Hindlimb muscle (tissue), 1 donor: ENCODE results near the gene PCDHGA12. TPM values are rescaled to one million over a fixed set of nuclear protein-coding genes. Genes with fewer than 3 reads are reported as not detected.
"Not testable (repeated sequence)": the region's sequence is repeated elsewhere in the genome, so short reads cannot be mapped to it uniquely, and the experiment has no call there.

Experiments used
- DNase-seq: peaks from one replicate; pipeline ENCODE4 v3.0.0-alpha.2; 2013
- polyA plus RNA-seq: library from polyadenylated mRNA; unstranded; fragments of 120-200 nt; gene quantifications from one replicate; pipeline ENCODE4 v1.2.1, GENCODE V29; 2013; ENCODE audit not compliant: insufficient read length

Gene PCDHGA12
- 2.4 TPM for polyA plus RNA-seq

DNA sequence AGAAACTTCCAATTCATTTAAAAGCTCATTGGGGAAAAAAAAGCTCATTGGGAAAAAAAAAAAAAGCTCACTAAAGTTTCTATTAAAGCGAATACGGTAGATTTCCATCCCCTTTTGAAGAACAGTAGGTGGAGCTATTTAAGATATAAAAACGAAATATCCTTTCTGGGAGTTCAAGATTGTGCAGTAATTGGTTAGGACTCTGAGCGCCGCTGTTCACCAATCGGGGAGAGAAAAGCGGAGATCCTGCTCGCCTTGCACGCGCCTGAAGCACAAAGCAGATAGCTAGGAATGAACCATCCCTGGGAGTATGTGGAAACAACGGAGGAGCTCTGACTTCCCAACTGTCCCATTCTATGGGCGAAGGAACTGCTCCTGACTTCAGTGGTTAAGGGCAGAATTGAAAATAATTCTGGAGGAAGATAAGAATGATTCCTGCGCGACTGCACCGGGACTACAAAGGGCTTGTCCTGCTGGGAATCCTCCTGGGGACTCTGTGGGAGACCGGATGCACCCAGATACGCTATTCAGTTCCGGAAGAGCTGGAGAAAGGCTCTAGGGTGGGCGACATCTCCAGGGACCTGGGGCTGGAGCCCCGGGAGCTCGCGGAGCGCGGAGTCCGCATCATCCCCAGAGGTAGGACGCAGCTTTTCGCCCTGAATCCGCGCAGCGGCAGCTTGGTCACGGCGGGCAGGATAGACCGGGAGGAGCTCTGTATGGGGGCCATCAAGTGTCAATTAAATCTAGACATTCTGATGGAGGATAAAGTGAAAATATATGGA lies at the start of gene PCDHGA12:
PCDHGA12 (plus strand) TSS at position 176 of the 782 bp plus-strand sequence; CDS start at position 429, 253 bp downstream.
- peak; percentile 15 for DNase-seq

DNA sequence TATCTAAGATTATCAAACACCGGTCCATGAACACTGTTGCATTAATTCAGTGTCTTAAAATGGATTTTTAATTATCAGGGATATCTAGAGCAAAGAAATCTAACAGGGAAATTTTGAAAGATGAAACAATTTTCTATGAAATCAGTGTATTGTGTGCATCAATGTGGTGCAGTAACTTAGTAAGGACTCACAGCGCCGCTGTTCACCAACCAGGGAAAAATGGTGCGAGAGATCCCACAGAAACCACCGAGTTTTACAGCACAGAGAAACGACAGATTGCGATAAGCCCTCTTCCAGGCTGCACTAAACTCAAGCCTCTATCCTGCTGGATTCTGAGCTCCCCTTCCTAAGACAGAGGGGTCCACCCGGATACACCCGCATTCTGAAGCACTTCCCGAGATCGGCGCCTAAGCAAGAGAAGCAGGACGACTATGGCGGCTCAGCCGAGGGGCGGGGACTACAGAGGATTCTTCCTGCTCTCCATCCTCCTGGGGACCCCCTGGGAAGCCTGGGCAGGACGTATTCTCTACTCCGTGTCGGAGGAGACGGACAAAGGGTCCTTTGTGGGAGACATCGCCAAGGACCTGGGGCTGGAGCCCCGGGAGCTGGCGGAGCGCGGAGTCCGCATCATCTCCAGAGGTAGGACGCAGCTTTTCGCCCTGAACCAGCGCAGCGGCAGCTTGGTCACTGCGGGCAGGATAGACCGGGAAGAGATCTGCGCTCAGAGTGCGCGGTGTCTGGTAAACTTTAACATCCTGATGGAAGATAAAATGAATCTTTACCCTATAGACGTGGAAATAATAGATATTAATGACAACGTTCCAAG lies 47.6 kb upstream of the PCDHGA12 start, which contains the start of gene PCDHGA7:
PCDHGA7 (plus strand) TSS at position 274 of the 826 bp plus-strand sequence; CDS start at position 432, 158 bp downstream.
- DNase-seq = no peak

DNA sequence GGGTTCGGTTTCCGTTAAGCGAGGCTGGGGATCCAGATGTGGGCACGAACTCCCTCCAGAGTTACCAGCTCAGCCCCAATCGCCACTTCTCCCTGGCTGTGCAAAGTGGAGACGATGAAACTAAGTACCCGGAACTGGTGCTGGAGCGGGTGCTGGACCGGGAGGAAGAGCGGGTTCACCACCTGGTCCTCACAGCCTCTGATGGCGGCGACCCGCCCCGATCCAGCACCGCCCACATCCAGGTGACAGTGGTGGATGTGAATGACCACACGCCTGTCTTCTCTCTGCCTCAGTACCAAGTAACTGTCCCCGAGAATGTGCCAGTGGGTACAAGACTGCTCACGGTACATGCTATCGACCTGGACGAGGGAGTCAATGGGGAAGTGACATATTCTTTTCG lies 47.0 kb upstream of the PCDHGA12 start:
- DNase-seq = no peak

DNA sequence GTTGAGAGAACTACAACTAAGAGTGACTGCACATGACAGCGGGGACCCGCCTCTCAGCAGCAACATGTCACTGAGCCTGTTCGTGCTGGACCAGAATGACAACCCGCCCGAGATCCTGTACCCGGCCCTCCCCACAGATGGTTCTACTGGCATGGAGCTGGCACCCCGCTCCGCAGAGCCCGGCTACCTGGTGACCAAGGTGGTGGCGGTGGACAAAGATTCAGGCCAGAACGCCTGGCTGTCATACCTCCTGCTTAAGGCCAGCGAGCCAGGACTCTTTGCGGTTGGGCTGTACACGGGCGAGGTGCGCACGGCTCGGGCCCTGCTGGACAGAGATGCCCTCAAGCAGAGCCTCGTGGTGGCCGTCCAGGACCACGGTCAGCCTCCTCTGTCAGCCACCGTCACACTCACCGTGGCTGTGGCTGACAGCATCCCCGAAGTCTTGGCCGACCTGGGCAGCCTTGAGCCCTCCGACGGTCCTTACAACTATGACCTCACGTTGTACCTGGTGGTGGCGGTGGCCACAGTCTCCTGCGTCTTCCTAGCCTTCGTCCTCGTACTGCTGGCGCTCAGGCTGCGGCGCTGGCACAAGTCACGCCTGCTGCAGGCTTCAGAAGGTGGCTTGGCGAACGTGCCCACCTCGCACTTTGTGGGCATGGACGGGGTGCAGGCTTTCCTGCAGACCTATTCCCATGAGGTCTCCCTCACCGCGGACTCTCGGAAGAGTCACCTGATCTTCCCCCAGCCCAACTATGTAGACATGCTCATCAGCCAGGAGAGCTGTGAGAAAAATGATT lies 45.6 kb upstream of the PCDHGA12 start:
- DNase-seq = no peak

DNA sequence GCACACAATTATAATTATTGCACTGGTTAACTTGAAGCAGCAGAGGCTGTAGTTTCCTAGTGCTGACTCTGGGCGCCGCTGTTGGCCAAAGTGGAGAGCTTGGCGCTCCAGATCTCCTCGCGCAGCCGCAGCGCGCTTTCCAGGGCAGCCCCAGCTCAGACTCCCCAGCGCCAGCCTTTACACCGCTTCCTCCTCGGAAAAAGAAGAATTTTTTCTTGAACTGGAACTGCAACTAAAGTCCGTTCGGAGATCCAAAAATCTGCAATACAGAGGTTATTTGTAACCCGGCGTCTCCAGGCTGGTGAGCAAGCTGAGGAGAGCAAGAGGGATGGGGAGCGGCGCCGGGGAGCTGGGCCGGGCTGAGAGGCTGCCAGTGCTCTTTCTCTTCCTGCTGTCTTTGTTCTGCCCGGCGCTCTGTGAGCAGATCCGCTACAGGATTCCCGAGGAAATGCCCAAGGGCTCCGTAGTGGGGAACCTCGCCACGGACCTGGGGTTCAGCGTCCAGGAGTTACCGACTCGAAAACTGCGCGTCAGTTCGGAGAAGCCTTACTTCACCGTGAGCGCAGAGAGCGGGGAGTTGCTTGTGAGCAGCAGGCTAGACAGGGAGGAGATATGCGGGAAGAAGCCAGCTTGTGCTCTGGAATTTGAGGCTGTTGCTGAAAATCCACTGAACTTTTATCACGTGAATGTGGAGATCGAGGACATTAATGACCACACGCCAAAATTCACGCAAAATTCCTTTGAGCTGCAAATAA lies 42.6 kb upstream of the PCDHGA12 start, which contains the start of gene PCDHGB4:
PCDHGB4 (plus strand) TSS at position 142 of the 755 bp plus-strand sequence; CDS start at position 329, 187 bp downstream.
- DNase-seq = not testable (repeated sequence)

DNA sequence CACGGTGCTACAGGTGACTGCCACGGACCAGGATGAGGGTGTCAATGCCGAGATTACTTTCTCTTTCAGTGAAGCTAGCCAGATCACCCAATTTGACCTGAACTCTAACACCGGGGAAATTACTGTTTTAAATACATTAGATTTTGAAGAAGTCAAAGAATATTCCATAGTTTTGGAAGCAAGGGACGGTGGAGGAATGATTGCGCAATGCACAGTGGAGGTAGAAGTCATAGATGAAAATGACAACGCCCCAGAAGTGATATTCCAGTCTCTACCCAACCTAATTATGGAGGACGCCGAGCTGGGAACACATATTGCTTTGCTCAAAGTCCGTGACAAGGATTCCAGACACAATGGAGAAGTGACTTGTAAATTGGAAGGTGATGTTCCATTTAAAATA lies 41.6 kb upstream of the PCDHGA12 start:
- no peak for DNase-seq

DNA sequence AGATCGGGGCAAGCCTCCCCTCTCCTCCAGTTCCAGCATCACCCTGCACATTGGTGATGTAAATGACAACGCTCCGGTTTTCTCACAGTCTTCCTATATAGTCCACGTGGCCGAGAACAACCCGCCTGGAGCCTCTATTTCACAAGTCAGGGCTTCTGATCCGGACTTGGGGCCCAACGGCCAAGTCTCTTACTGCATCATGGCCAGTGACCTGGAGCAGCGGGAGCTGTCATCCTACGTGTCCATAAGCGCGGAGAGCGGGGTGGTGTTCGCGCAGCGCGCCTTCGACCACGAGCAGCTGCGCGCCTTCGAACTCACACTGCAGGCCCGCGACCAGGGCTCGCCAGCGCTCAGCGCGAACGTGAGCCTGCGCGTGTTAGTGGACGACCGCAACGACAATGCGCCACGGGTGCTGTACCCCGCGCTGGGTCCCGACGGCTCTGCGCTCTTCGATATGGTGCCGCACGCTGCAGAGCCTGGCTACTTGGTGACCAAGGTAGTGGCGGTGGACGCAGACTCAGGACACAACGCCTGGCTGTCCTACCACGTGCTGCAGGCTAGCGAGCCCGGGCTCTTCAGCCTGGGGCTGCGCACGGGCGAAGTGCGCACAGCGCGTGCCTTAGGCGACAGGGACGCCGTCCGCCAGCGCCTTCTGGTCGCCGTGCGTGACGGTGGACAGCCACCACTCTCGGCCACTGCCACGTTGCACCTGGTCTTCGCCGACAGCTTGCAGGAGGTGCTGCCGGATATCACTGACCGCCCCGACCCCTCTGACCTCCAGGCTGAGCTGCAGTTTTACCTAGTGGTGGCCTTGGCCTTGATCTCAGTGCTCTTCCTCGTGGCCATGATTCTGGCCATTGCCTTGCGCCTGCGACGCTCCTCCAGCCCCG lies 40.9 kb upstream of the PCDHGA12 start:
- no peak for DNase-seq

DNA sequence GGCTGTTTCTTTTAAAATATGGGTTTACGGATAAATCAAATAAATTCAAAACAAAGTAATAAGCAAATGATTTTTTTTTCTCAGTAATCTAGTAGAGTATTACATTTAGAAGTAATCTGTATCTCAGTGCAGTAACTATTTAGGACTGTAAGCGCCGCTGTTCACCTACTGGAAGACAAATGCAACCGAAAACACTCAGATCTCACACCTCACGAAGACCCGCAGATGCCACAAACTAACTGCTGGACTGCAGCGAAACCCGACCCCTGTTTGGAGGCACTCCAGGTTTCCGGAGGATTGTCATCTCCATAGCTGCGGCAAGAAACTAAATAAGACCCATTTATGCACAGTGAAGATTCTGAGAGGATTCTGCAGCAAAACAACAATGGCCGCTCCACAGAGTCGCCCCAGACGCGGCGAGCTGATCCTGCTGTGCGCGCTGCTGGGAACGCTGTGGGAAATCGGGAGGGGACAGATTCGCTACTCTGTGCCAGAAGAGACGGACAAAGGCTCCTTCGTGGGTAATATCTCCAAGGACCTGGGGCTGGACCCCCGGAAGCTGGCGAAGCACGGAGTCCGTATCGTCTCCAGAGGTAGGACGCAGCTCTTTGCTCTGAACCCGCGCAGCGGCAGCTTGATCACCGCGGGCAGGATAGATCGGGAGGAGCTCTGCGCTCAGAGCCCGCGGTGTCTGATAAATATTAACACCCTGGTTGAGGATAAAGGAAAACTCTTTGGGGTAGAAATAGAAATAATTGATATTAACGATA lies 37.7 kb upstream of the PCDHGA12 start, which contains the start of gene PCDHGA8:
PCDHGA8 (plus strand) TSS at position 205 of the 770 bp plus-strand sequence; CDS start at position 386, 181 bp downstream.
- DNase-seq = no peak

DNA sequence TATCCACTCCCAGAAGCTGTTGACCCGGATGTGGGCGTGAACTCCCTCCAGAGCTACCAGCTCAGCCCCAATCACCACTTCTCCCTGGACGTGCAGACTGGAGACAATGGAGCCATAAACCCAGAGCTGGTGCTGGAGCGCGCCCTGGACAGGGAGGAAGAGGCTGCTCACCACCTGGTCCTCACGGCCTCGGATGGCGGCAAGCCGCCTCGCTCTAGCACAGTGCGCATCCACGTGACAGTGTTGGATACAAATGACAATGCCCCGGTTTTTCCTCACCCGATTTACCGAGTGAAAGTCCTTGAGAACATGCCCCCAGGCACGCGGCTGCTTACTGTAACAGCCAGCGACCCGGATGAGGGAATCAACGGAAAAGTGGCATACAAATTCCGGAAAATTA lies 37.0 kb upstream of the PCDHGA12 start:
- no peak for DNase-seq

DNA sequence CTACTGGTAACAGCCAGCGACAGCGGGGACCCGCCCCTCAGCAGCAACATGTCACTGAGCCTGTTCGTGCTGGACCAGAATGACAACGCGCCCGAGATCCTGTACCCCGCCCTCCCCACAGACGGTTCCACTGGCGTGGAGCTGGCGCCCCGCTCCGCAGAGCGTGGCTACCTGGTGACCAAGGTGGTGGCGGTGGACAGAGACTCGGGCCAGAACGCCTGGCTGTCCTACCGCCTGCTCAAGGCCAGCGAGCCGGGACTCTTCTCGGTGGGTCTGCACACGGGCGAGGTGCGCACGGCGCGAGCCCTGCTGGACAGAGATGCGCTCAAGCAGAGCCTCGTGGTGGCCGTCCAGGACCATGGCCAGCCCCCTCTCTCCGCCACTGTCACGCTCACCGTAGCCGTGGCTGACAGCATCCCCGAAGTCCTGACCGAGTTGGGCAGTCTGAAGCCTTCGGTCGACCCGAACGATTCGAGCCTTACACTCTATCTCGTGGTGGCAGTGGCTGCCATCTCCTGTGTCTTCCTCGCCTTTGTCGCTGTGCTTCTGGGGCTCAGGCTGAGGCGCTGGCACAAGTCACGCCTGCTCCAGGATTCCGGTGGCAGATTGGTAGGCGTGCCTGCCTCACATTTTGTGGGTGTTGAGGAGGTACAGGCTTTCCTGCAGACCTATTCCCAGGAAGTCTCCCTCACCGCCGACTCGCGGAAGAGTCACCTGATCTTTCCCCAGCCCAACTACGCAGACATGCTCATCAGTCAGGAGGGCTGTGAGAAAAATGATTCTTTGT lies 35.7 kb upstream of the PCDHGA12 start:
- not testable (repeated sequence) for DNase-seq

DNA sequence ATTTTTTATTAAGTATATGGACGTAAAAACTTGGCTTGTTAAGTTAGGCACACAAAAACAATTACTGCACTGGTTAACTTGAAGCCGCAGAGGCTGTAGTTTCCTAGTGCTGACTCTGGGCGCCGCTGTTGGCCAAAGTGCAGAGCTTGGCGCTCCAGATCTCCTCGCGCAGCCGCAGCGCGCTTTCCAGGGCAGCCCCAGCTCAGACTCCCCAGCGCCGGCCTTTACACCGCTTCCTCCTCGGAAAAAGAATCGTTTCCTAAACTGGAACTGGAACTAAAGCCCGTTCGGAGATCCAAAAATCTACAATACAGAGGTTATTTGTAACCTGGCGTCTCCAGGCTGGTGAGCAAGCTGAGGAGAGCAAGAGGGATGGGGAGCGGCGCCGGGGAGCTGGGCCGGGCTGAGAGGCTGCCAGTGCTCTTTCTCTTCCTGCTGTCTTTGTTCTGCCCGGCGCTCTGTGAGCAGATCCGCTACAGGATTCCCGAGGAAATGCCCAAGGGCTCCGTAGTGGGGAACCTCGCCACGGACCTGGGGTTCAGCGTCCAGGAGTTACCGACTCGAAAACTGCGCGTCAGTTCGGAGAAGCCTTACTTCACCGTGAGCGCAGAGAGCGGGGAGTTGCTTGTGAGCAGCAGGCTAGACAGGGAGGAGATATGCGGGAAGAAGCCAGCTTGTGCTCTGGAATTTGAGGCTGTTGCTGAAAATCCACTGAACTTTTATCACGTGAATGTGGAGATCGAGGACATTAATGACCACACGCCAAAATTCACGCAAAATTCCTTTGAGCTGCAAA lies 32.4 kb upstream of the PCDHGA12 start, which contains the start of gene PCDHGB5:
PCDHGB5 (plus strand) TSS at position 192 of the 796 bp plus-strand sequence; CDS start at position 373, 181 bp downstream.
- DNase-seq = not testable (repeated sequence)

DNA sequence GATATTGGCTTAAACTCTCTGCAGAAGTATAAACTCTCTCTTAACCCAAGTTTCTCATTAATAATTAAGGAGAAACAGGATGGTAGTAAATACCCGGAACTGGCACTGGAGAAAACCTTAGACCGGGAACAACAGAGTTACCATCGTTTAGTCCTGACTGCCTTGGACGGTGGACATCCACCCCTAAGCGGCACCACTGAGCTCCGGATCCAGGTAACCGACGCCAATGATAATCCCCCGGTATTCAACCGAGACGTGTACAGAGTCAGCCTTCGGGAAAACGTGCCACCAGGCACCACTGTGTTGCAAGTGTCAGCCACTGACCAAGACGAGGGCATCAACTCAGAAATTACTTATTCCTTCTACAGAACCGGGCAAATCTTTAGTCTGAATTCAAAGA lies 31.7 kb upstream of the PCDHGA12 start:
- DNase-seq = no peak

DNA sequence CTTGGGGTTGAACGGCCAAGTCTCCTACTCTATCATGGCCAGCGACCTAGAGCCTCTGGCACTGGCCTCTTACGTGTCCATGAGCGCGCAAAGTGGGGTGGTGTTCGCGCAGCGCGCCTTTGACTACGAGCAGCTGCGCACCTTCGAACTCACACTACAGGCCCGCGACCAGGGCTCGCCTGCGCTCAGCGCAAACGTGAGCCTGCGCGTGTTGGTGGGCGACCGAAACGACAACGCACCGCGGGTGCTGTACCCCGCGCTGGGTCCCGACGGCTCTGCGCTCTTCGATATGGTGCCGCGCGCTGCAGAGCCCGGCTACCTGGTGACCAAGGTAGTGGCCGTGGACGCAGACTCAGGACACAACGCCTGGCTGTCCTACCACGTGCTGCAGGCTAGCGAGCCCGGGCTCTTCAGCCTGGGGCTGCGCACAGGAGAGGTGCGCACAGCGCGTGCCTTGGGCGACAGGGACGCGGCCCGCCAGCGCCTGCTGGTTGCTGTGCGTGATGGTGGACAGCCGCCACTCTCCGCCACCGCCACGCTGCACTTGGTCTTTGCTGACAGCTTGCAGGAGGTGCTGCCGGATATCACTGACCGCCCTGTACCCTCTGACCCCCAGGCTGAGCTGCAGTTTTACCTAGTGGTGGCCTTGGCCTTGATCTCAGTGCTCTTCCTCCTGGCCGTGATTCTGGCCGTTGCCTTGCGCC lies 30.6 kb upstream of the PCDHGA12 start:
- DNase-seq = no peak

DNA sequence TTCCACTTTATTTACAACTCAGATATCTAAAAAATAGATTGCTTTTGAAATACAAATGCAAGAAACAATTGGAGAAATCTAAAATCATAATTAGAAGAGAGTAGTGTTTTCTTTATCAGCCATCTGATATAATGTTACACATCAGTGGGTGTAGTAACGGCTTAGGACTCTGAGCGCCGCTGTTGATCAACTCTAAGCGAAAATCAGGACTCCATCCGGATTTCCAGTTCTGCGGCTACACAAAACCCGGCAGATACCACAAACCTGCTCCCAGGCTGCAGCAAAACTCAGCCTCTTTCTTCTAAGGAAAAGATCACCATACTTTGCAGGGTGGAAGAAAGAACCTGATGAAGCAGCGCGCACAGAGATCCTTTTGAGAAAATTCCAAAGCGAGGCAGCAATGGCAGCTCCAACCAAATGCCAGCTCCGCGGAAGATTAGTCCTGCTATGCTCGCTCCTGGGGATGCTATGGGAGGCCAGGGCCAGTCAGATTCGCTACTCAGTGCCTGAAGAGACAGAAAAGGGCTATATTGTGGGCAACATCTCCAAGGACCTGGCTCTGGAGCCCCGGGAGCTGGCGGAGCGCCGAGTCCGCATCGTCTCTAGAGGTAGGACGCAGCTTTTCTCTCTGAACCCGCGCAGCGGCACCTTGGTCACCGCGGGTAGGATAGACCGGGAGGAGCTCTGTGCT lies 27.6 kb upstream of the PCDHGA12 start, which contains the start of gene PCDHGA9:
PCDHGA9 (plus strand) TSS at position 226 of the 691 bp plus-strand sequence; CDS start at position 401, 175 bp downstream.
- DNase-seq = no peak

DNA sequence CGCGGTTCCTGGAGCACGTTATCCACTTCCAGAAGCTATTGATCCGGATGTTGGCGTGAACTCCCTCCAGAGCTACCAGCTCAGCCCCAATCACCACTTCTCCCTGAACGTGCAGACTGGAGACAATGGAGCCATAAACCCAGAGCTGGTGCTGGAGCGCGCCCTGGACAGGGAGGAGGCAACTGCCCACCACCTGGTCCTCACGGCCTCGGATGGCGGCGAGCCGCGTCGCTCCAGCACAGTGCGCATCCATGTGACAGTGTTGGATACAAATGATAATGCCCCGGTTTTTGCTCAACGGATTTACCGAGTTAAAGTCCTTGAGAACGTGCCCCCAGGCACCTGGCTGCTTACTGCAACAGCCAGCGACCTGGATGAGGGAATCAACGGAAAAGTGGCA lies 26.9 kb upstream of the PCDHGA12 start:
- no peak for DNase-seq

DNA sequence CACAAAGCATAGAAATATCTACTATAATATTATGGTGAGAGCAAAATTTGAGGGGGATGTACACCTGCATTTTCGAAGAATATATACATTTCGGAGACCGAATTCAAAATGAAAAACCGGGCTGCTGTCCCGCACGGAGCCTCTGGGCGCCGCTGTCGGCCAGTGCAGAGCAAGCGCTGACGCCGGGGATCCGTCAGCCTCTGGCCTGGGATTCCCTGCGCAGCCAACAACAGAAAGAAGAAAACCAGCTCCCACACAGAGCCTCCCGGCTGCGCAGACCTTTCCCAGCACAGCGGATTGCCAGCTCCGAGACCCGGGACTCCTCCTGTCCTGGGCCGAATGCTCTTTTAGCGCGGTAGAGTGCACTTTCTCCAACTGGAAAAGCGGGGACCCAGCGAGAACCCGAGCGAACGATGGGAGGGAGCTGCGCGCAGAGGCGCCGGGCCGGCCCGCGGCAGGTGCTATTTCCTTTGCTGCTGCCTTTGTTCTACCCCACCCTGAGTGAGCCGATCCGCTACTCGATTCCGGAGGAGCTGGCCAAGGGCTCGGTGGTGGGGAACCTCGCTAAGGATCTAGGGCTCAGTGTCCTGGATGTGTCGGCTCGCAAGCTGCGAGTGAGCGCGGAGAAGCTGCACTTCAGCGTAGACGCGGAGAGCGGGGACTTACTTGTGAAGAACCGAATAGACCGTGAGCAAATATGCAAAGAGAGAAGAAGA lies 22.4 kb upstream of the PCDHGA12 start, which contains the start of gene PCDHGB6:
PCDHGB6 (plus strand) TSS at position 232 of the 716 bp plus-strand sequence; CDS start at position 414, 182 bp downstream.
- DNase-seq = peak; percentile 18
